Sigmoid colon (tissue), 3 donors: ENCODE results near the gene CYP4F8.

Source experiments
- CTCF ChIP-seq, 4 experiments: fragments of 450-650 bp in 3 of 4; fragments of 200-600 bp in 1 of 4; IDR thresholded peaks; one replicate each; pipeline ENCODE4 v1.5.1; 2016 to 2019; ENCODE audit warnings: antibody characterized with exemption in 4 of 4, mild to moderate bottlenecking in 3 of 4, moderate library complexity in 2 of 4
- POLR2A ChIP-seq, 2 donors: fragments of 450-650 bp; IDR thresholded peaks; one replicate each; pipeline ENCODE4 v1.6.1; 2016; ENCODE audit warnings: antibody characterized with exemption in 2 of 2, mild to moderate bottlenecking in 2 of 2, moderate library complexity in 2 of 2

- TF ChIP-seq POLR2A (IDR thresholded peaks at IDR 0.05) (no peak), CTCF (IDR thresholded peaks at IDR 0.05) (no peak)
Observed at GRCh38 chr19:15587663-15588062, 27.4 kb upstream of the CYP4F8 start.
